Suprapubic skin (tissue), 4 donors: ENCODE results near the gene PLEKHA3.

ENCODE experiments used
- CTCF ChIP-seq, 2 donors: fragments of 200-600 bp in 1 of 2; fragments of 450-650 bp in 1 of 2; sonication (generic) in 1 of 2; IDR thresholded peaks; one replicate each; pipeline ENCODE4 v1.5.1; 2016 to 2019; ENCODE audit warnings: antibody characterized with exemption in 2 of 2, mild to moderate bottlenecking in 1 of 2, moderate library complexity in 1 of 2
- POLR2A ChIP-seq, 2 donors: fragments of 450-650 bp; IDR thresholded peaks; one replicate each; pipeline ENCODE4 v1.6.1; 2017; ENCODE audit warnings: antibody characterized with exemption in 2 of 2, mild to moderate bottlenecking in 2 of 2, moderate library complexity in 2 of 2
- POLR2AphosphoS5 ChIP-seq, 3 donors: sonication (generic); formaldehyde crosslinking; IDR thresholded peaks; one replicate each; pipeline ENCODE4 v1.6.1; 2017; ENCODE audit warnings: antibody characterized with exemption in 3 of 3

- no peak for TF ChIP-seq CTCF (IDR thresholded peaks at IDR 0.05)
- no peak for TF ChIP-seq POLR2AphosphoS5 (IDR thresholded peaks at IDR 0.05)
- TF ChIP-seq POLR2A (IDR thresholded peaks at IDR 0.05) = no peak
Observed at GRCh38 chr2:178452334-178452733, 27.9 kb upstream of the PLEKHA3 start.
